Fibroblast of peridontal ligament (primary cell): ENCODE results near the gene CTSH.

Source experiments
- DNase-seq: peaks from one replicate; pipeline ENCODE4 v3.0.0-alpha.2; 2010; ENCODE audit errors: extremely low read depth

Gene CTSH

GRCh38 chr15:78977591-78978347 lies 32.9 kb upstream of the CTSH start:
- DNase-seq = no peak

DNA sequence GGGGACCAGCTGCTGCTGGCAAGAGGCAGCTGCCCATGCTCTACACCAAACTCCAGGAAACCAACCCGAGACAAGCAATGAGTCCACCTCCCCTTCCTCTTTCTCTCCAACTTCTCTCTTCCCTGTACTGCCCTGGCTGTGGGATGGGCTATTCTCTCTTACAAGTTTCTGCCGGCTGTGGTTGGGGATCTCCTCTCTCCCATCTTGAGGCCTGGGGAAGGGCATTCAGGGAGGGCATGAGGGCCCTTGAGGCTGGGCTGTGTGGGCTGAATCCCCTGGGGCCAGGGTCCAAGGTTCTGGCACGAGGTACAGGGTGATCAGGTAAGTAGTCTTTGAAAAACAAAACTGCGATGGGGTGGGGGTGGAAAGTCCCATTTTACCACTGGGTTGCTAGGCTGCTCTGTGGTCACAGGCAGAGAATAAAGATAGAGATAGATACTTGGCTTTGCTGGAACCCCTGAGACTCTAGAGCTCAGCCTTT lies 32.3 kb upstream of the CTSH start:
- DNase-seq = no peak

DNA sequence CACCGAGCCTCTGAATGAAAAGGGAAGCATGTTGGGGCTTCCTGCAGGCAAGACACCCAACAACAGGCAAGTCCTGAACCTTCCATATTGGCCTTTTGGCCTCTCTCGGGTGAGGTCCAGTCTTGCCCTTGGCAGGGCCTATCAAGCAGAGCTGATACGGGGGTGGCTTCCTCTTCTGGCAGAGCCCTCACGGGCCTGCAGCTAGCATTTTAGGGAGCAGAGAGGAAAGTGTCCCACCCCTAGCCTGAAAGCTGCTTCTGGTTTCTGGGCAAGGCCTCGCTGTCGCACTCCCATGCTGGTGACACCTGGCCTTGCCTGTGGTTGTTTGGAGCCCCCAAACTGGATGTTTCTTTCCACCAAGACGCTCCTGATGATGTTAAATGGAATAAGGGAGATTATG lies 31.8 kb upstream of the CTSH start:
- DNase-seq = no peak

- no peak for DNase-seq
Observed at GRCh38 chr15:78974272-78974918, 29.5 kb upstream of the CTSH start.

DNA sequence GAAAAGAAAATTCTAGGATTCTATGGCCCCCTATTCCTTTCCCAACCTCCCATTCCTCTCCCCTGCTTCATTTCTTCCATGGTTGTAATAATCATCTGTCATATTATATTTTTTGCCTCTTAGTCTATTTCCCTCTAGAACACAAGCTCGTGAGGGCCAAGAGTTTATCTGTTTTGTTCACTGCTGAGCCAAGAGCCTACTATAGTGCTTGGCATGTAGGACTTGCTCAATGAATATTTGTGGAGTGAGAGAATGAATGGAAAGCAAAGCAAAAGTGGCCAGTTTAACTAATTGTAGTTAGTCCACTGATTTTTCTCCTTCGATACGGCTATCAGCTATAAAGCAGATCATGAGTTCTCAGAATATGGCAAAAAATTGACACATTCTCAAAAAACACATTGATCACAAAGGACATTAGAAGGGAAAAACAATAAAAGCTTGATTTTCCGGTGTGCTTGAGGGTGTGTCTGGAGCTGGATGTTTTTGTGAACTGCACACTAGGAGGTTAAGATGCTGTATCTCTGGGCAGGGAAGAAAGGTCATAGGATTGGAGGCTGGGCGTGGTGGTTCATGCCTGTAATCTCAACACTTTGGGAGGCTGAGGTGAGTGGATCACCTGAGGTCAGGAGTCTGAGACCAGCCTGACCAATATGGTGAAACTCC lies 25.0 kb upstream of the CTSH start:
- peak; percentile 20 for DNase-seq

DNA sequence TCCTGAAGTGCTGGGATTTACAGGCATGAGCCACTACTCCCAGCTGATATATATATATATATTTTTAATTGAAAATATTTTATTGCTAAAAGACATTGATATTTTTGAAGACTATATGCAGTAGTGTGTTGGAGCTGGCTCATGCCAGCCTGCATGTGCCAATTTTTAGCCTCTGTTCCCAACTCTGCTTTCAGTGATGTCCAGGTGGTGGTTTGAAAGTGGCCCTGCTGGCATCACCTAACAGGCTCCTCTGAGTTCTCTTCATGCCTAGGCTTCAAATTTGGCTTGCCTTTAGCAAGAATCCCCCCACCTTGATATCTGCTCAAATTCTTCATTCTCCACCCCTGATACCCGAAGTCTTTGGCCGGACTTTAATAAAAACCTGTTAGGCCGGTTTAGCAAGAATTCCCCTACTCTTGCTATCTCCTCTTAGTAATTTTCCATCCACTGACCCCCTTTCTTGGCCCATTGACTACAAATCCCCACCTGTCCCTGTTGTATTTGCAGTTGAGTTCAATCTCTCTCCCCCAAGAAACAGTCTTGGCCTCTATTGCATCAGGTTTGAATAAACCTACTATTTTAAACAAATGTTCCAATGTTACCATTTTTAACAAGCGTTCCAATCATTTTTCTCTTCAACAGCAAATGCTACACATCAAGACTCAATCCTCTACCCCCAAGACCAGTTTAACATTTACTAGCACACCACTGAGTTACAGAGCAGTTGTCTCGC lies 23.9 kb upstream of the CTSH start:
- no peak for DNase-seq

GRCh38 chr15:78968114-78968513 lies 23.3 kb upstream of the CTSH start:
- no peak for DNase-seq

DNA sequence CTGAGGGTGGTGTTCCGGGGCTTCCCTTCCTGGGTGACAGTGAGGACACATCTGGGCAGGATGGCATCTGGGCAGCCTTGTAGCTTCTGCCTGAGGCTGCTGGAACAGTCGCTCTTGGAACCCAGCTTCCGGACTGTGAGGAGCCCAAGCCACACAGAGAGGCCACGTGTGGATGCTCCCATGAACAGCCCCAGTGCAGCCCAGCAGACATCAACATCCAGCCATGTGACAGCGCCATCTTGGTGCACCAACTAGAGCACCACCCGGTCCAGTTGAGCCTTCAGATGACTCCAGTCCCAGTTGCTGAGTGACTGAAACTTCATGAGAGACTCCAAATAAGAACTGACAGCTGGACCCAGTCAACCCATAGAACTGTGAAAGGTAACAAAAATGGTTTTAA lies 15.5 kb upstream of the CTSH start:
- DNase-seq = no peak

- no peak for DNase-seq
Observed at GRCh38 chr15:78959360-78959759, 14.5 kb upstream of the CTSH start.

- DNase-seq = no peak
Observed at GRCh38 chr15:78957416-78958093, 12.7 kb upstream of the CTSH start.

GRCh38 chr15:78956937-78957336 lies 12.1 kb upstream of the CTSH start:
- DNase-seq = no peak

GRCh38 chr15:78955355-78955754 lies 10.5 kb upstream of the CTSH start:
- DNase-seq = no peak

- no peak for DNase-seq
Observed at GRCh38 chr15:78951841-78952238, 7.0 kb upstream of the CTSH start.

DNA sequence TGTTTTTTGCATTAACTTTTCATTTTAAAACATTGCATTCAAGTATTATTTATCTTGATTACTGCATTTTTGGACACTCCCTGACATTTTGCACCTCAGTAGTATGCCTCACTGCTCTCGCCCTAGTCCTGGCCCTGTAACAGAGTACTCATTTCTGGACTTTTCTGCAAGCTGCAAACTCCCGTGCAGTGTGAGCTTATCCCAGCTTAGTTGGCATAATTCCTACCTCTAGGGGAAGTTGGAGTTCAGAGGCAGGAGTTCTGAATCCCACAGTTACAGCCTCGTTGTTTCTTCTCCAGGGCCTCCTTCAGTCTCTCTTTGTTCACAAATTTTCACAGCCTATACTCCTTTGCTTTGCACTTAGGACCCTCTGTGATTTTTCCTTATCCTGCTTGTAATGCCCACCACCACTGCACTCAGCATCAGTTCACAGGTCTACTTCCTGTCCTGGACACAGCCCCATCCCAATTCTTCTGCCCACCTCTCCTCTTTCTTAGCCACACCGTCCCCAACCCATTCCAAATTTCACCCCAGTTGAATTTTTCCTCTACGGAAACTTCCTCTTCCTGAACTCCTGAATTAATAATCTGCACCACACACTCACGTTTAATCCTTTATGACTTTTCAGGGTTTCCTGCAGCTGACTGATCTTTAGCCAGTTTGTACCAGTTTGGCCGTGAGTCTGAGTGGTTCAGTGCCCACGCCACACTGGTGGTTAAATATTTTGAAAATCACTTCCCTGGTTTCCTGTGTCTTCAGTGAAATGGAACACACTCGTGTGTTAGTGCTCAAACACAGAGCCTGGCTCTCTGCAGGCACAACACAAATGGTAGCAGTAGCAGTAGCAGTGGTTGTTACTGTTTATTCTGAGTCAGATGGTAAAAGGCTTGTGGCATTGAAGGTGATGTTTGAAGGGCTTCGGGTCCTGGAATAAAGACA lies 6.3 kb upstream of the CTSH start:
- peak; percentile 53 for DNase-seq

DNA sequence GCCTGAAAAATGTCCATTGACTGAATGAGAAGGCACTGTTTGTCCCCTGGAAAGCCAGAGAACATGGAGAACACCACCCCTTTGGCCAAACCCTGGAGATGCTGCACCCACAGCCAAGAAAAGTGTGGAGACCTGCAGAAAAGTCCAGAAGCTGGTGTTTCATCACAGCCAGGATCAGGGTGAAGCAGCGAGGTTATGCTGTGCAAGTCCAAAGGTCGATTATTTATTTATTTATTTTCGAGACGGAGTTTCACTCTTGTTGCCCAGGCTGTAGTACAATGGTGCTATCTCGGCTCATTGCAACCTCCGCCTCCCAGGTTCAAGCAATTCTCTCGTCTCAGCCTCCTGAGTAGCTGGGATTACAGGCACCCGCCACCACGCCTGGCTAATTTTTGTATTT lies 5.5 kb upstream of the CTSH start:
- DNase-seq = no peak

GRCh38 chr15:78949461-78949860 lies 4.6 kb upstream of the CTSH start:
- no peak for DNase-seq

DNA sequence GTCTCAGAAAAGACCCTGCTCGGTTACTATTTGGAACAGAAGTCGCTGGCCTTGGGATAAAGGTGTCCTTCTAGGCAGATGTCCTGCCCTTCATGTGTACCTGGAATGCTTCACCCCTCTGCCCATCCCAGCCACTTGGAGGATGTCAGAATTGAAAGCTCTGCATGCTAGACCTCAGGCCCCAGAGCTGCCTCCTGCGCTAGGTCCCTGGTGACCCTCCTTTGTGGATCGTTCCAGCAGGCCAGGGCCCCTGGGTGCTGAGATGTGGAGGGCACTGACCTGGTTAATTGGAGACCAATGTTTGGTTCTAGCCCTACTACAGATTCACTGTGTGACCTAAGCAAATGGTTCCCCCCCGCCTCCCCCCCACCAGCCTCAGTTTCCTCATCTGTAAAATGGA lies 2.7 kb upstream of the CTSH start:
- no peak for DNase-seq

GRCh38 chr15:78946493-78946892 lies 1.6 kb upstream of the CTSH start:
- no peak for DNase-seq

GRCh38 chr15:78944202-78944625 lies 632 bp downstream of the CTSH start:
- no peak for DNase-seq

GRCh38 chr15:78943692-78944091 lies 1.2 kb downstream of the CTSH start:
- DNase-seq = no peak

- DNase-seq = no peak
Observed at GRCh38 chr15:78942741-78943140, 2.1 kb downstream of the CTSH start.
